Inflammatory macrophage treated with lipopolysaccharide for 4 hours (primary cell): Measurements from ENCODE around the gene ANKRD63.

Experiments
- DNase-seq: peaks from one replicate; pipeline ENCODE4 v3.0.0-alpha.2; 2020

Gene ANKRD63

GRCh38 chr15:40313531-40314398, 30.9 kb upstream of the ANKRD63 start:
- peak; percentile 58 for DNase-seq

- DNase-seq, result no peak
Measured at GRCh38 chr15:40312370-40313158, 29.7 kb upstream of the ANKRD63 start.

GRCh38 chr15:40310993-40311392, 28.1 kb upstream of the ANKRD63 start:
- DNase-seq, result no peak

- DNase-seq, result peak; percentile 60
Measured at GRCh38 chr15:40310001-40310959, 27.4 kb upstream of the ANKRD63 start.

- no peak for DNase-seq
Measured at GRCh38 chr15:40309344-40309862, 26.5 kb upstream of the ANKRD63 start.

- DNase-seq, result peak; percentile 68
Measured at GRCh38 chr15:40307421-40308211, 24.8 kb upstream of the ANKRD63 start, which contains the start of gene PLCB2. Gene PLCB2, minus strand, starts transcription at chr15:40307935. Its CDS starts 263 bp downstream, at chr15:40307672.

GRCh38 chr15:40306908-40307307, 24.0 kb upstream of the ANKRD63 start:
- no peak for DNase-seq

GRCh38 chr15:40306371-40306770, 23.5 kb upstream of the ANKRD63 start:
- DNase-seq, result peak; percentile 70

- DNase-seq, result no peak
Measured at GRCh38 chr15:40305281-40305680, 22.4 kb upstream of the ANKRD63 start.

- DNase-seq, result no peak
Measured at GRCh38 chr15:40303576-40303975, 20.7 kb upstream of the ANKRD63 start.

- no peak for DNase-seq
Measured at GRCh38 chr15:40302981-40303380, 20.1 kb upstream of the ANKRD63 start.

- no peak for DNase-seq
Measured at GRCh38 chr15:40302288-40302886, 19.5 kb upstream of the ANKRD63 start.

- no peak for DNase-seq
Measured at GRCh38 chr15:40301467-40302179, 18.8 kb upstream of the ANKRD63 start.

- no peak for DNase-seq
Measured at GRCh38 chr15:40300771-40301170, 17.9 kb upstream of the ANKRD63 start.

GRCh38 chr15:40300367-40300766, 17.5 kb upstream of the ANKRD63 start:
- DNase-seq, result no peak

- no peak for DNase-seq
Measured at GRCh38 chr15:40298216-40298935, 15.5 kb upstream of the ANKRD63 start.

- DNase-seq, result no peak
Measured at GRCh38 chr15:40297356-40297755, 14.5 kb upstream of the ANKRD63 start.

- no peak for DNase-seq
Measured at GRCh38 chr15:40296561-40297230, 13.8 kb upstream of the ANKRD63 start.
